Stimulated activated CD8-positive, alpha-beta memory T cell treated with anti-CD3 and anti-CD28 coated beads, Interleukin-7, amount 100 ng/mL, for 24 hours (primary cell): Measurements from ENCODE around the gene XCR1.
"Not testable (repeated sequence)": the region's sequence is repeated elsewhere in the genome, so short reads cannot be mapped to it uniquely, and the experiment has no call there.

ENCODE experiments used
- DNase-seq: peaks from one replicate; pipeline ENCODE4 v3.0.0-alpha.2; 2020; ENCODE audit warnings: low read depth

XCR1 gene

DNA sequence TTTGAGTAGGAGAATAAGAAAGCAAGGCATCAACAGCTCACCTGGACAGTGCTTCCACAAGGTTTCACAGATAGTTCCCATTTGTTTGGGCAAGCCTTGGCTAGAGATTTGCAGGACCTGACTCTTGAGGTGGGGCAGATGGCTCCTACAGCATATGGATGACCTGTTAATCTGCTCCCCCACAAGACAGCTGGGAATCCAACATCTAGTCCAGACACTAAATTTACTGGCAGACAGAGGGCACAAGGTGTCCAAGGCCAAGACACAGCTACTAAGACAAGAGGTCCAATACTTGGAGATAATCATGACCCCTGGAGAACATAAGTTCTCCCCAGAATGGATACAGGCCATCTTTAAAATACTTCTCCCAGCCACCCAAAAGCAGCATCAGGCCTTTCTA is 23.6 kb downstream of the XCR1 start:
- DNase-seq = not testable (repeated sequence)

DNA sequence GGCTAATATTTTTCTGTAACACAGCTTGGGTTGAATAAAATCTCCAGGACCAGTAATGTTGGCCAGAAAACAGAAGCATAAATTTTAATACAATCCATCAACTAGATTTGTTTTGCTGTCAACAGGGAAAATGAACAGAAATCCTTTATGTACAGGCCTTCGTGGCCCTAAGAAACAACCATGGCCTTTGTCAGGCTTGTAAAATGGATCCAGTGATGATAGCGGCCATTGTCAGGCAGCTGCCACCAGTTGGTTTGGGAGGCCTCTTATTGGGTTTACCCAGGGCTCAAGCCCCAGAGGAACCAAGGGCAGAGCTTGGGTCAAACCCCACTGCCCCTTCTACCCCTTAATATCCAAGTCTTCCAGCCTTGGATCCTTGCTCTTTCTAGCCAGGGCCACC is 26.1 kb downstream of the XCR1 start:
- DNase-seq = no peak

DNA sequence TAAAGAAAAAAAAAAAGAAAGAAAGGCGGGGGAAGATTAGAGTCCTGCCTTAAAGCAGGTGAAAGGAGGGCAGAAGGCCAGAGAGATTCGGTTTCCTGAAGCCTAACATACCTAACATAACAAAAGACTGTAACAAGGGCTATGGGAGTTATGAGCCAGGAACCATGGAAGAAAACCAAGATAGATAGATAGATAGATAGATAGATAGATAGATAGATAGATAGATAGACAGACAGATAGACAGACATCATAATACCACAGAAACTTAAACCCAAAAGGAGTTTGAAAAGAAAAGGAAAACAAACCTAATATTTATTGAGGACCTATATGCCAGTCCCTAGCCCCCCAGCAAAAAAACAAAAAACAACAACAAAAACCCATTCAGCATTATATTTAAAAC is 29.3 kb downstream of the XCR1 start:
- DNase-seq = no peak

DNA sequence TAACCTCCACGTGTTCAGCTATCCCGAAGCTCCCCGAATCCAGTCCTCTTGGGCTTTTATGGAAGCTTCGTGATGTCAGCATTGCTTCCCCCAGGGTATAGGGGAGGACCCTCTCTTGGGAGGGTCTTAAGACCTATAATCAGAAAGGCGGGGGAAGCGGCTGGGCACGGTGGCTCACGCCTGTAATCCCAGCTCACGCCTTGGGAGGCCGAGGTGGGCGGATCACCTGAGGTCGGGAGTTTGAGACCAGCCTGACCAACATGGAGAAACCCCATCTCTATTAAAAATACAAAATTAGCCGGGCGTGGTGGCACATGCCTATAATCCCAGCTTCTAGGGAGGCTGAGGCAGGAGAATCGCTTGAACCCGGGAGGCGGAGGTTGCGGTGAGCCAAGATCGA is 29.8 kb downstream of the XCR1 start:
- DNase-seq = not testable (repeated sequence)

DNA sequence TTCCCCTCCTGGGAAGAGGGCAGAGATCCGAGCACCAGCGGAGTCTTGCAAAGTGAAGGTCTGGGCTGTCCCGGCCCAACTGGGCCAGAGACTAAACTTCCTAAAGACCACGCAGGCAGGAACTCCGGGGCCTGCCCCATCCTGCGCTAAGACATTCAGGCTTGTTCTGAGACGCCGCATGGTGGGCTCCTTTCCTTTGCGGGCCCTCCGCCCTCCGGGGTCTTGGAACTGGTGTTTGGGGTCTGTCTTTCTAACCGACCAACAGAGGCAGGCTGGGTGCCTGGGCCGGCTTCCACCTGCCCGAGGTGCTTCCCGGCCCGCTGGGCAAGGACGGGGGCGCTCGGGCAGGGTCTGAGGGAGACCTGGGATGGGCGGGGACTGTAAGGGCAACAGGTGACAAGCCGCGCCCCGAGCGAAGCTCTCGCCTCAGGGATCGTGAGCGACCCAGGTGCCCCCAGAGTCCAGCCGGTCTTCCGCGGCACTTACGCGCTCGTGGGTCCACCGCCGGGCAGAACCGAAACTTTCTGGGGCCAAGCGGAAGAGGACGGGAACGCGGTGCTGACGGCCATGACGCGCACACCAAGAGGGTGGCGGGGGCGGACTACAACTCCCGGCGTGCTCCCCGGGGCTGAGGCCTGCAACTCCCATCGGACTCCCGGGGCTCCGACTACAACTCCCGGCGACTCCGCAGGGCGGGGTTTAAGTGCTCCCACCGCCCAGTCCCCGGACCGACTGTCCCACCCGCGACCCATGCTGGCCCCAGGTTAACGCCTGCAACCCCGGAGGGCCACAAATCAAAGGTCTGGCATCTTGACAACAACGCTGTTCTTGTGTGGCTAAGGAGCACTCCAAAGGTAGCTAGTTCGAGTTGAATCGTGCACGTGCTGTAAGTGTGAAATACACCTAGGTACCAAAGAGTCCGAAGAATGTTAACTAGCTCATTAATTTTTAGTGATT is 31.8 kb downstream of the XCR1 start, which contains the start of gene FYCO1:
Gene FYCO1 (minus strand): TSS at position 589 of the 957 bp plus-strand sequence. CDS start 10,914 bp downstream, outside the sequence.
- peak; percentile 80 for DNase-seq

DNA sequence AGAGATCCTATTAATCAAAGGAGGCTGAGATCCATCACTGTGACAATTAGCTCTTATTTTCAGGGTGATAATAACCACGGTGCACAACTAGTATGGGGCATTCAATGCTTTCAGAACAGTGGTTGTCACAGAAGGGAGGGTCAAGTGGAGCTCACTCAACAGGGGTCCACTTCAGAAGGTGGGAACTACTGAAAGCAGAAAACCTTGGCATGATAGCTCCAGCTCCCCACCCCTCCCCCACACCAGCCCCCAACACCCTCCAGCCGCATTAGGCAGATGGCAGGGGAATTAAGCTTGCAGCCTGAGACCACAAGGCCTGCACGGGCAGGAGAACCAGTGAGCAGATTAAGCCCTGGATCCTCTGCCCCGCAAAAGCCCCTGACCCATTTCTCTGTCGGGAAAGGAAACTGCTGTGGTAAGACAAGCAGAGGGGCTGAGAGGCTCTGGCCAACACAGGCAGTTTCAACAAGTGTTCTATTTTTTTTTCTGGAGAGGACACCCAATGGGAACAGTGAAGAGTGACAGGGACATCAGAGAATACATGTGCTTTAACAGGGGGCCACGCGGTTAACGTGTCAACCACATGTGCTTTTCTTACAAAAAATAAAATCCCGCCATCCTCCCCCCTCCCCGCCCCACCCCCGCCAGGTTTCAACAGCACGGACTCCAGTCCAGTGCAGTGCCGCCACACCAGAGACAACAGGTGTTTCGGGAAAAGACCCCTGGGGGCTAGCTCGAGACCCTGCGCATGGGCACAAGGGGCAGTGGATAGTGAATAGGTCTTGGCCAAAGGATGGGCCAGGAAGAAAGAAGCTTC is 32.7 kb downstream of the XCR1 start:
- DNase-seq = no peak

DNA sequence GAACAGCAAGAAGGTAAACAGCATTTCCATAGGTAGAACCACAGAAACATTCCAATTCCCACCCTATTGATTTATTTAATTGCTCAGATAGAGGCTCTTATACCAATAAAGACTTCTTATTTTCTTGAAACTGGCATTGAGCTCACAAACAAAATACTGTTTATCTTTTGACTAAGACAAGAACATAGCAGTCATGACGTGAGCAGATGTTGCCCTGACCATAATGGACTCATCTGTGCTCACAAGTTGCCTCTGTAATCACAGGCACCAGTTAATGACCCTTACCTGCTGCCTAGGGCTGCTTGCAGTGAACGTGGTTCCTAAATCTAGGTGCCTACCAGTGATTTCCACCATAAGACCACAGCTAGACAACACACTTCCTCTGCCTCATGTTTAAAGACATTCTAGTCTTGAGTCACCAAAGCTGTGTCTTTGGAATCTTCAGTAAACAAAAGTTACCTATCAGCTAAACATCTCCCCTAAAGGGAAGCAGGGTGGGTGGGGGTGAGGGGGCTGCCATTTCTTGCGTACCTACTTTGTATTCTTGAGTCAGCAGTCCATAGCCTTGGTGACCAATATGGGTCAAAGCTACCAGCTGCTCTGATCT is 33.8 kb downstream of the XCR1 start:
- no peak for DNase-seq

DNA sequence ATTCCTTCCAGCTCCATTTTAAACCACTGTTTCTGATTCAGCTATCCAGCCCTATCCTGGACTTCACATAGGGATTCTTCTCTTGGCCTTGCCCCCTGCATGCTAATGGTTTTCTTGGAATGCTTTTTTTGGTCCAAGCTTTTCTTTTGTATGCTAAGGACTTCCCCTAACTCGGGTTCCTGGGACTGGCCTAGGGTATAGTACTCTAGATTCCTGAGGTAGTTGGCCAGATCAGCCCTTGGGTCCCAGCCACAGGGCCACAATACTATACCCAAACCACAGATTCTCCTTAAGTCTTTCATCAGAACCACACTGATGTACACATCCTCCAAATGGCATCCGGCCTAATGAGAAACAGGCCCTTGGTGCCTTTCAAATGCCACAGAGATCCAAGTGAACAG is 34.5 kb downstream of the XCR1 start:
- no peak for DNase-seq

DNA sequence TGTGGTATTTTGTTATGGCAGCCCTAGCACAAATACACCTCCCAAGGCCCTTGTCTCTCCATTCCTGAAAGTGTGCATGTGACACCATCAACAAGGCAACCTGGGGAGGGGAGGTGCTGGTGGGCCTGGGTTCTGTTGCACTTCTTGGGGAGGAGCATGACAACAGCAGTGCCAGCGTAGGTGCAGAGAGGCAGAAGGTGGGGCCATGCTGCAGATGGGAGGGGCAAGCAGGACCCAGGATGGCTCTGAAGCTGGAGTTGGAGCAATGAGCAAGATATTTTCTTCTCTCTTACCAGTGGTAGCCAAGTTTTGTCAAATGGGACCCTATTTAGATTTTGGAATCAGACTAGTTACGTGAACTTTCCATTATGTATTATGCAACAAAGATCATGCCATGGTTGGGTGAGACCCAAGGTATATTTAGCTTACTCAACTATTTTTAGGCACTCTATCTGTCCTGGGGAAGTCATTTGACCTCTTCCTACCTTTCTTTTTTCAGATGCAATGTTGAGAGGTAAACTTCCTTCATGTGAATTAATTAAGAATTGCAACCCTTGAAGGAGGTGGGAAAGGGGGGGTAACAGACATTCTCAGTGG is 35.1 kb downstream of the XCR1 start:
- DNase-seq = no peak

DNA sequence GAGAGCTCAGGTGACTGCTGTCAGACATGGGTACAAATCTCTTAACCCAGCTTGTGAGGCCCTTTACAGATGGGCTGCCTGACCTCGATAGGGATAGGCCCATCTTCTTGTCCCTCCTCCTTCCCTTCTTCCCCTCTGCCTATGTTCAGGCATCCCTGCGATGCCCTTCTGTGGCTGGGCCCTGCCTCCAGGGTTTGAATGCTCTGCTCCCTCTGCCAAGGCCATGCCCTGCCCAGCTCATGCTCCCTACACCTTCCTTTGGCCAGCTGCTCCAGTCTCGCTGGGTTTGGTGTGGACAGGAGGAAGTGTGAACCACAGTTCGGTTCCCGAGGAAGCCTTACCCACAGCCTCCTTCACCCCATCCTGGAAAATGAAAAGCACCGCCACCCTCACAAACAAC is 35.9 kb downstream of the XCR1 start:
- DNase-seq = no peak

DNA sequence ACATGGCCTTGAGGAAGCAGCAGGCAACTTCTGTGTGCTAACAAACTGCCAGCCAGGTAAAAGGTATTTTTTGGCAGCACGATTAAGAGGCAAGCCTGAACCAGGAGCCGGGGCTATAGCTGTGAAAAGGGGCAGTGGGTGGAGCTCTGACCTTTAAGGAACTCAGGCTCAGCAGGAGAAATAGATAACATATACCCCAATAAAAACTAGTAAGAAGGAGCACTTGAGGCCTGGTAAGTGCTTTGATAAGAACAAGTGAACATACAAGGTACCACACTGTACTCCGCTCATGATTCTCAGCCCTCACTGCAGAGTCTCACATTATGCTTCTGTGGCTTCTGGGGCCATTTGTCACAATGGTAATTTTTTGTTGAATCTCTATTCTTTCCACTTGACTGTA is 37.1 kb downstream of the XCR1 start:
- DNase-seq = no peak

DNA sequence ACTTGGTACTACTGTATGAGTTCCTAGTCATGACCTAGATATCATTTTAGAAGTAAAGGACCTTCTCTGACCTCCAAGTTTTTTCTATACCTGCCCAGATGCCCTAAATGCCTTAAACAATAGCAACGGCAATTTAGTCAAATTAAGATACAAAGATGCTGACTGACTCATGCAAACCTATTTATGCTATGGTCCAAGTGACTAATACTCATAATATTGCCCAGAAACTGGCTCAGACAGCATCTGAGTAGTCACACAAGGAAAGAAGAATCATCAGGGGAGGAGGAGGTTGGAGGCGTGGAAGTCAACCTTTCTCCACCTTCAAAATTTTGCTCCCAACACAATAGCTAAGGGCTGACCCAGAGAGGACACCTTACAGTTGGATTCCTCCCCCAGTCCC is 38.5 kb downstream of the XCR1 start:
- DNase-seq = no peak

DNA sequence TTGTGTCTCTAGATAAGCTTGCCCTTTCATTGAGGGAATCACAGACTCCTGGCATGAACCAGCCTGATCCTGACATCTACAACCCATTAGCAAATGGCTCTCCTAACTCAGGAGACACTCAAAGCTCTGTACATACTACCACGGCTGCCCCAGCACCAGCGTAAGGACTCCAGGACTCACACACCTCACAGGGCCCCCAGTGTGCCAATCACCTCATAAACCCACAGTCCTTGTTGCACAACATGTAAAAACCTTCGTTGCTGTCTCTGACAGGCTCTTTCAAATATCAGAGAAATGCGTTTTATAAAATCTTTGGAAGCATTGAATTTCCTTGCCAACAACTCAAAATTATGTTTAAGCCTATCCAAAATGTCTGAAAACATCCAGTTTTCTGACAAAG is 38.9 kb downstream of the XCR1 start:
- DNase-seq = no peak

DNA sequence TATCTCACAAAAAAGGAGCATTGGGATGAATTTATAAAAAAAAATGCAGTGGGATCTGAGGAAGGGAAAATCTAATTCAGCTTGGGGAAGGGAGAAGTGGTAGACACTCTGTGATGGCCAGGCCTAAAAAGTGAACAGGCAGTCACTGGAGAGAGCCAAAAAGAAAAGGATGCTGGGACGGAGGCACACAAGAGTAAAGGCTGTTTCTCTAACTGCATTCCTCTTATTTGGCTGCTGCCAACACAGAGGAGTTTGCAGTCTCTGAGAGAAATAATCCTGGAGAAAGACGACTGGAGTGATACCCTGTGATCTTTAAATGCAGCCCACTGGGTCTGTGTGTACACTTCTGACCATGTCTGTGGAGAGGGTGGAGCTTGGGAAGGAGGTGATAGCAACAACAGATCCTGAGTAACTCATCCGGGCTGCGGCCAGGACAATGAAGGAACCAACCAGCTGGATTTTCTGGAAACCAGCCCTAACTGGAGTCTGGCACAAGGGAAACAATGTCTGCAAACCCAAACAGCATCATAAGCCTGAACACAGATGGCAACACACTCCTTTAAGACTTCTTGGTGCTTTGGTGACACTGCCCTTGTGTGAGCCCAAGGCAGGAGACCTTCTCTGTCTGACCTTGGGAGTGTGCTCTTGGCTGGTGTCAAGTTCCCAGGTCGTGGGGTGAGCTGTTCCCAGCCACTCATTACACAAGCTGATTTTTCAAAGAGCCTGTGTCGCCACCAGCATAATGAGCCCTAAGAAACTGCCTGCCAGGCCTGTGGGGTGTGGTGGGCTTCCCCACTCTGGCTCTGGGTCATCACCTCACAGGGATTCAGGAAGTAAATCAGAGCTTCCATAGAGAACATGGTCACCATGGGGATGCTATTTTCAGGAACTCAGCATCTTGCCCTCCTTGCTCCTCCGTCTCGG is 39.7 kb downstream of the XCR1 start:
- no peak for DNase-seq

DNA sequence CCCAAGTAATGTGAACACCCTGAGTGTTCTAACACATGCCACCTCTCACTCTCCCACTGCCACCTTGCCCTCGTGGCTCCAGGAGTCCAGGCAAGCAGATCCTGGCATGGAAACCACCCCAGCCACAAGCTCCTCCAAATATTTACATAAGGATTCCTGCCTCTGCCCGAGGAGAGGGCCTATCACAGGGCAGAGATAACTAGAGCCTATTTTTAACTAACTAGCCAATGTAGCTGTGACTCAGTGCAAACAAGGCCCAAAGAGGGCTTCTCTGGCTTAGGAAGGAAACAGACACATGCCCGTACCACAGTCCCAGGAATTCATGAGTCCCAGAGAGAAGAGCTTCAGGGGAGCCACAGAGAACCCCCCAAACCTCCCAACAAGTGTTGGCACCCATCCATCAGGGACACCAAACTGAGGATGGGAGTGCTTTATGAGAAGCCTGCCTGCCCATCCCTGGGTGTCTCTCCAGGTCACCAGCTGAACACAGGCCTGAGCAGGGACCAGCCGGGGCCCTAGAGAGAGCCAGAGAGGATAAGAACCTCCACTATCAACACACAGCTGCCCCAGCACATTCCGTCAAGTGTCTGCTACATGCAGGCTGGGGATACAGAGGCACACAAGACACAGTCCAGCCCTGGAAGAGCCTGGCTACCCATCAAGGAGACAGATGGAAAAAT is 40.8 kb downstream of the XCR1 start:
- no peak for DNase-seq

DNA sequence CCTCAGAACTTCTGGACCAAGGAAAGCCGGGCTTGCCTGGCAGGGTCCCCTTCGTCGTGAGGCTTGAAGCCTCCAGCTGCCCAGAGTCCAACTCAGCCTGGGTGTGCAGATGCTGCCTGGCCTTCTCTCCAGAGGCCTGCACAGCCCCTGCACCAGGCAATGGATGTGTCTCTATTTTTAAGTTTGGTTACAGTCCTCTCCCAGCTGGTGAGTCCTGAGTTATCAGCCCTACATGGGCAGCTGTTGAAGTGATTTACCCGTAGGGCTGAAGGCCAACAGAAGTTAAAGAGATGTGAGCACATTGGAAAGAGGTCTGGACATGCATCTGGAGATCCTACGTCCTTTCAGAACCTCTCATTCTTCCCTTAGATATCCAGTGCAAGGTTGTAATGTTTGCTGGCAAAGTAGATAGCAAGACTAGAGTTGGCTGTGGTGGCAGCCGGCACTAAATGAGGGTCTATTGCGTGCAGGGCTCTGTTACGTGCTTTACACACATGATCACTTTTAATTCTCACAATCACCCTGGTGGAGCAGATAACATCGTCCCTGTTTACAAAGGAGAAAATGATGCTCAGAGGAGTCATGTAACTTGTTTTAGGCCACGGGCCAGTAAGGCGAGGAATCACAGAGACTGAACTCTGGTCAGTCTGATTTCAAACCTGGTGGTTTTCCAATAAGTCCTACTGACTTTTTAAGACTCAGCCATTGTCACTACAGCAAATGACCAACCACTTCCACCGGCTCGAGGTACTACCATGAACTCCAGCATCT is 41.6 kb downstream of the XCR1 start:
- DNase-seq = no peak

DNA sequence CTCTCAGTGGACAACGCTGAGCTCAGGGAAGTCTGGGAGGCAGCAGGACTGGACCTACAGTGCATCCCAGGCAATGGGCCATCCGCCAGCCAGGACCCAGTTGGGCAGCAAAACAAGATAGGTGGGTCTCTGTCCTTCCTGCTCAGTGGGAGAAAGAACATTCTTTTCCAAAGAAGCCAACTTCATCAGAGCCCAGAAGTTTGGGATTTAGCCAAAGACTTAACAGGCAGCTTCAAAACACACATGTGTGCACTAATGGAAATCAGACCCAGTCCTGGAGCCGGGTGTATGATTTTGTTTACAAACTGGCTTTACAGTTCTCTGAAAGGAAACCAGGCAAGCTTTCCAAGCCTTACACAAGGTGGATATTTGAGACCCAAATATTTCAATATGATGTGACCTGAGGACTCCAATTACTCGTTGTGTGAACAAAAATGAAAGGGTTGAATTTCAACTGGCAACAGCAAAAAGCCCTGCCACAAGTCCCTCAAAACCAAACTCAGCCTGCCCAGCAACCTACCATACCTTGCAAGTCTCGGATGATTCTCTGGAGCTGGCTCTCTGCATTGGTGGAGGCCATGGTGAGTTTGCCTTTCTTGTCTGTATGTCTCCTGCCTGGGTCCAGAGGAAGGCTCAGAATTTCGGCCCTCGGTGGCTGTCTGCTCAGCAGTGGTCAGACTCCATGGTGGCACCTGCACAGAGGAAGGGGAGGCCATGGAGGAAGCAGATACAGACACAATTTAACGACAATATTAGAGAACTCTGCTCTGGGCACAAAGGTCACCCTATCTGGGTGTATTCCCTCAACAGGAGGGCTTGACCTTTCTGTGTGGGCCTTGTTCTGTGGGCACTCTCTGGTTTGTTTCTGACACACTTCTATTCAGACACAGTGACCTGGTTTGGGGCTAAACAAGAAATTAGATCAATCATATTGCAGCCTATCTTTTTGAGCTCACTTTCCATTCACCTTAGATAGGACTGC is 42.7 kb downstream of the XCR1 start:
- no peak for DNase-seq

DNA sequence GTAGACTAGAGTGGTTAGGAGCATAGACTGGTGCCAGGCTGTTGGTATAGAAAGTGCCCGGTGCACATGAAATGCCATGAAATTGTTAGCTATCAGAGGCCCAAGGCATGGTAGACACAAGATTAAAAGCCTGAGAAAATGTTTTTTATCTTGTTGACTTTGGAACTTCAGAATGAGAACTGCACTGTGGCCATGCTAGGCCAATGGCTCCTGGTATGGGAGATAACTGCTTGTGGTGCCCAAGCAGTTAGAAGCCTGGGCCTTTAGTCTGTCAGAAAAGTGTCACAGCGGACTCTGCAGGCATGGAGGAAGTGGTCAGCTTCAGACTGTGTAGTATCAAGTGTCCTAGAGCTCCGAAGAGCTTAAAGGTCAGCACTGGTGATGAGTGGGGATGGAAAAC is 43.5 kb downstream of the XCR1 start:
- no peak for DNase-seq
